Kidney epithelial cell (primary cell): ENCODE measurements around the gene MROH7. TPM values are rescaled to one million over a fixed set of nuclear protein-coding genes. Genes with fewer than 3 reads are reported as not detected.

Source experiments
- DNase-seq: peaks from one replicate; pipeline ENCODE4 v3.0.0-alpha.2; 2010; ENCODE audit warnings: low read depth
- H3K27me3 ChIP-seq: 2 replicates; pipeline ENCODE4 v1.6.0; 2011; ENCODE audit warnings: low read length; ENCODE audit not compliant: control insufficient read depth, insufficient read depth
- H3K36me3 ChIP-seq: 2 replicates; pipeline ENCODE4 v1.5.1; 2011; ENCODE audit warnings: low read length; ENCODE audit not compliant: control insufficient read depth, insufficient read depth
- H3K4me3 ChIP-seq: 2 replicates; pipeline ENCODE4 v1.5.1; 2011; ENCODE audit warnings: low read depth, mild to moderate bottlenecking, control low read depth, low read length
- total RNA-seq: library from RNA; depleted of rRNA; stranded (reverse); fragments of >200 nt; gene quantifications from 2 replicates; pipeline ENCODE4 v1.2.3, GENCODE V29; 2015
- TF ChIP-seq, protein P1 (sequence below): IDR thresholded peaks from 2 replicates; pipeline ENCODE4 v1.5.1; 2011; ENCODE audit warnings: mild to moderate bottlenecking, moderate library complexity, low read length, control low read depth, inconsistent platforms; ENCODE audit not compliant: insufficient read depth, poor library complexity, severe bottlenecking

The MROH7 gene
- total RNA-seq, 1 donor from 2014 or later = not detected

- TF ChIP-seq, protein P1, sequence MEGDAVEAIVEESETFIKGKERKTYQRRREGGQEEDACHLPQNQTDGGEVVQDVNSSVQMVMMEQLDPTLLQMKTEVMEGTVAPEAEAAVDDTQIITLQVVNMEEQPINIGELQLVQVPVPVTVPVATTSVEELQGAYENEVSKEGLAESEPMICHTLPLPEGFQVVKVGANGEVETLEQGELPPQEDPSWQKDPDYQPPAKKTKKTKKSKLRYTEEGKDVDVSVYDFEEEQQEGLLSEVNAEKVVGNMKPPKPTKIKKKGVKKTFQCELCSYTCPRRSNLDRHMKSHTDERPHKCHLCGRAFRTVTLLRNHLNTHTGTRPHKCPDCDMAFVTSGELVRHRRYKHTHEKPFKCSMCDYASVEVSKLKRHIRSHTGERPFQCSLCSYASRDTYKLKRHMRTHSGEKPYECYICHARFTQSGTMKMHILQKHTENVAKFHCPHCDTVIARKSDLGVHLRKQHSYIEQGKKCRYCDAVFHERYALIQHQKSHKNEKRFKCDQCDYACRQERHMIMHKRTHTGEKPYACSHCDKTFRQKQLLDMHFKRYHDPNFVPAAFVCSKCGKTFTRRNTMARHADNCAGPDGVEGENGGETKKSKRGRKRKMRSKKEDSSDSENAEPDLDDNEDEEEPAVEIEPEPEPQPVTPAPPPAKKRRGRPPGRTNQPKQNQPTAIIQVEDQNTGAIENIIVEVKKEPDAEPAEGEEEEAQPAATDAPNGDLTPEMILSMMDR = no peak
- no peak for DNase-seq
- H3K27me3 ChIP-seq = peaks cover 2% of the 10 kb centered on the region
- H3K4me3 ChIP-seq = no peak overlapping the region
- H3K36me3 ChIP-seq = no peaks in the 10 kb centered on the region
Measured at GRCh38 chr1:54643736-54644135, 2.1 kb downstream of the MROH7 start.

GRCh38 chr1:54645806-54646676 is 4.5 kb downstream of the MROH7 start:
- no peak for DNase-seq
- Histone ChIP-seq H3K27me3 (peaks cover 4% of the 10 kb centered on the region), H3K4me3 (no peak overlapping the region), H3K36me3 (no peaks in the 10 kb centered on the region)
- TF ChIP-seq, protein P1 = no peak

DNA sequence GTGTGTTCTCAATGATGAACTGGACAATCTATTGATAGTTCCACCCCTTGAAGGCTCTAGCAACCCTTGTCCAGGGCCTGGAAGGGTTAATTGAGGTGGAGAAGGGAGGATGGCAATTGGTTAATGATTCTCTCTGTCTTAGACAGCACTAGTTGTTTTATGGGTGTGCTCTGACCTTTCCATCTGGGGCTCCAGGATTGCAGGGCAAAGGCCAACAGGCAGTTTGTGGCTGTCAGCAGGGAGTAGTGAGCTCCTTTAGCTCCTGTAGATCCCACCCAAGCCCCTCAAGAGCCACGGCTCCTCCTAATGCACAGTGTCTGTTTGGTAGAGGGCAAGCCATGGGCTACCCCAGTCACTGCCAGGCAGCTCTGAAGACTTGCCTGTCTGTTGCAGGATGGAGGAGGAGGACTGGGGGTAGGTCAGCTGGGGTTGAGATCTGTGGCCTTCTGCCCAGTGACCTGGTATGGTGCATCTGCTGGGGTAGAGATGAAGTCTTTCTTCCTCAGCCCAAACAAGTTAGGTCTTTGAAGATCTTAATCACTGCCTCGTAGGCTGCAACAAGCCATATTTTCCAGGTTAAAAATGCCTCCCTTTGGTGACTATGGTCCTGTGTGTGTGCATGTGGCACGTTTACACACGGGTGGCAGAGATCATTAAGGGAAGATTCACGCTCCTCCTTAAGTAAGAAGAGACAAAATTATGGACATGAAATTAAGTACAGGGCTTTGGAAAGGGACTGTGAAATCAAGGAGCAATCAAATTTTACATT is 7.7 kb downstream of the MROH7 start:
- Histone ChIP-seq H3K27me3 (peaks cover 5% of the 10 kb centered on the region), H3K36me3 (no peaks in the 10 kb centered on the region), H3K4me3 (no peak overlapping the region)
- DNase-seq = no peak
- TF ChIP-seq, protein P1 = no peak

DNA sequence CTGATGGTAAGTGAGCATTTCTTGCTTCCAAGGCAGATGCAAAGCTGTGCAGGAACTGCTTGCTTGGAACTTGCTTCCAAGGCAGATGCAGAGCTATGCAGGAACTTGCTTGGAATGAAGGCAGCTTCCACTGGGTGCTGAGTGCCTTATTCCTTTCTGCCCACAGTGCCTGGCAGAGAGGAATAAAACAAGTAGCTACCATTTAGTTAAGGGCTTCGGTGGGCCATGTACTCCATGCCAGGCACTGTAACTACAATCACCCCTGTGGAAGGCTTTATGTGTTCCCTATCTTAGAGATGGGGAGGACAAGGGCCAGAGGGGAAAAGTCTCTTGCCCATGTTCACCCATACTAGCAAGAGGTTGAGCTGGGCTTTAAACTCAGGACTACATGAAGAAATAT is 8.3 kb downstream of the MROH7 start:
- Histone ChIP-seq H3K36me3 (no peaks in the 10 kb centered on the region), H3K4me3 (no peak overlapping the region), H3K27me3 (peaks cover 5% of the 10 kb centered on the region)
- TF ChIP-seq, protein P1 = no peak
- no peak for DNase-seq

- H3K36me3 ChIP-seq = no peaks in the 10 kb centered on the region
- TF ChIP-seq, protein P1 = no peak
- no peak for DNase-seq
- H3K4me3 ChIP-seq = no peak overlapping the region
- peaks cover 5% of the 10 kb centered on the region for H3K27me3 ChIP-seq
Measured at GRCh38 chr1:54650417-54650816, 8.8 kb downstream of the MROH7 start.
